Measurements from ENCODE around the gene TUBB3.
"Not testable (repeated sequence)": the region's sequence is repeated elsewhere in the genome, so short reads cannot be mapped to it uniquely, and the experiment has no call there.

TUBB3 gene

DNA sequence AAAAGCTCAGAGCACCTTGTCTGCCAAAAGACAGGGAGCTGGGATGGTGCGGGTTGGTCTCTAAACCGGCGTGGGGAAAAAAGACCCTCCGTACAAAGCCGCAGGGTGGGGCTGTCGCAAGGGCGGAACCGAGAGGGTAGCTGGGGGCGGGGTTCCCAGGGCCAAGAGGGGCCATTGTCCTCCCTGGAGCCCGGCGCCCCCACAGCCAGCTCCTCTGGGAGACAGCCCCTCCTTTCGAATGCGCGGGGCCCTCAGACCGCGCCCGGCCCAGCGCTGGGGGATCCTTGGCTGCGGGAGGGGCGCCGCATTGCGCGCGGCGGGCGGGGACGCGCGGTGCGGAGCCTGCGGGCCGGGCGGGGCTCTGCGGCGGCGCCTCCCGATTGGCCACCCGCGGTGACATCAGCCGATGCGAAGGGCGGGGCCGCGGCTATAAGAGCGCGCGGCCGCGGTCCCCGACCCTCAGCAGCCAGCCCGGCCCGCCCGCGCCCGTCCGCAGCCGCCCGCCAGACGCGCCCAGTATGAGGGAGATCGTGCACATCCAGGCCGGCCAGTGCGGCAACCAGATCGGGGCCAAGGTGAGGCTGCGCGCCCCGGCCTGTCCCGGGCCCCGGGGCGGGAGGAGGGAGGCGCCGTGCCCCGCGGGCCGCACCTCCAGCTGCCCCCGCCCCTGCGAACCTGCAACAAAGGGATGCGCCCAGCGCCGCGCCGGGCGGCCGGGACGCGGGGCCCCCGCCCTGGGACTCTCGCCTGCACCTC, at the start of gene TUBB3:
TUBB3 (plus strand) TSS at position 459 of the 756 bp plus-strand sequence; CDS start at position 519, 60 bp downstream.
- DNase-seq, result peak; percentile 76

DNA sequence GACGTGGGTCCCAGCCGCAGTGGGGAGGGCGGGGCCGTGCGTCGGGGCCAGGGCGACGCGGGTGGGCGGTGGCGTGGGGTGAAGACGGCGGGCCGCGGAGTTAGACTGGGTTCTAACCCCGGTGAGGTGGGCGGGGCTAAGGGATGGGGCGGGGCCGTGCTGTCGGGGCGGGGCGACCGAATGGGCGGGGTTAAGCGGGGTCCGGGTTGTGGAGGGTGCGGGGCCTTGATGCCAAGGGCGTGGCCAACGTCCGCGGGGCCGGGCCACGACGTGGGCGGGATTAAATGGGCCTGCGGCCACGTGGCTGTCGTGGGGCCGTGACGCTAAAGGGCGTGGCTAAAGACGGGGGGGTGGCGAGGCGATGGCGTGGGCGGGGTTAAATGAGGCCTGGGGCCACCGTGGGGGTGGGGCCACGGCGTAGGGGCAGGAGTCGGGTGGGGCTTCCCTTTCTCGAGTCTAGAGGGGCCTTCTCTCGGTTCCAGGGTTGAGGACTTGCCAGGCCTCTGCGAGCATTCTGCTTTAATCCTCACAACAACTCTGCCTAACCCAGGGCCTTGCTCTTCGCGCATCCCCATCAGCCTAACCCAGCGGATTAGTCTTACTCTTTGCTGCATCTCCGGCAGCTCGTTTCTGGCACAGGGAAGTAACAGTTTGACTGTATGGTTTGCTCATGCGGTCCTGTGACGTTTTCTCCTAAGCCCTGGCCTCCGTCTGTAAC, 49.0 kb upstream of the TUBB3 start:
- peak; percentile 98 for DNase-seq

DNA sequence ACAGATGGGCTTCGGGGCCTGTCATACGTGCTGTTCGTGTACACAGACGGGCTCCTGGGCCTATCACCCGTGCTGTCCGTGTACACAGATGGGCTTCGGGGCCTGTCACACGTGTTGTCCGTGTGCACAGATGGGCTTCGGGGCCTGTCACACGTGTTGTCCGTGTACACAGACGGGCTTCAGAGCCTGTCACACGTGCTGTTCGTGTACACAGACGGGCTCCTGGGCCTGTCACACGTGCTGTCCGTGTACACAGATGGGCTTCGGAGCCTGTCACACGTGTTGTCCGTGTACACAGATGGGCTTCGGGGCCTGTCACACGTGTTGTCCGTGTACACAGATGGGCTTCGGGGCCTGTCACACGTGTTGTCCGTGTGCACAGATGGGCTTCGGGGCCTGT, 44.0 kb upstream of the TUBB3 start:
- DNase-seq, result not testable (repeated sequence)

DNA sequence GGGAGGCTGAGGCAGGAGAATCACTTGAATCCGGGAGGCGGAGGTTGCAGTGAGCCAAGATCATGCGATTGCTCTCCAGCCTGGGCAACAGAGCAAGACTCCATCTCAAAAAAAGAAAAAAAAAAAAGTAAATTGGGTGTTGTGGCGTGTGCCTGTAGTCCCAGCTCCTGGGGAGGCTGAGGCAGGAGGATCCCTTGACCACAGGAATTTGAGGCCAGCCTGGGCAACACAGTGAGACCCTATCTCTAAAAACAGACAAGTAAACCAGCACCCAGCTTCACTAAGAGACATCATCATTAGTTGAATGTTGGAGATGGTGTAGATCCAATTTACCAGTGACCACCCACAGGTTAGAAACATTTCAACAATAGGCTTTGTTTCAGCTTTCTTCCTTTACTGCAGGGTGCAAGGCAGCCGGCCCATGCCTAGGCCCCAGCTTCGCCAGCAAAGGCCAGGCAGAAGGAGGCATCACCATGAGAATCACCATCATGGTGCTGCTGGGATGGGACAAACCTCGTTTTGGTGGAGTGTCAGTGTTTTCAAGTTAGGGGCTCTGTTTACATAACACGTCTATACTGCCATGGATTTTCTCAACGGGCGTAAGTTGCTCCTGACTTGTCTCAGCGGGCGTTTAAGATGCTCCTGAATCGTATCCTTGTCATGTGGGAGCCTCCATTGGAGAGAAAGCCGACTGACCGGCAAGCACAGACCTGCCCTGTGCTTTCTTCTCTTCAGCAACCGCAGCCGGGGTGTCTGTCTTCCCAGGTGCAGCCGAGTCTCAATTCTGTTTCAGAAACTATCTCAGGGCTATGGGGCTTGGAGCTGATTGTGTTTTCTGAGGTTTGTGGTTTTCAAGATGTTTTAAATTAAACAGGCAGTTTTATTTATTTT, 42.4 kb upstream of the TUBB3 start:
- DNase-seq, result no peak

DNA sequence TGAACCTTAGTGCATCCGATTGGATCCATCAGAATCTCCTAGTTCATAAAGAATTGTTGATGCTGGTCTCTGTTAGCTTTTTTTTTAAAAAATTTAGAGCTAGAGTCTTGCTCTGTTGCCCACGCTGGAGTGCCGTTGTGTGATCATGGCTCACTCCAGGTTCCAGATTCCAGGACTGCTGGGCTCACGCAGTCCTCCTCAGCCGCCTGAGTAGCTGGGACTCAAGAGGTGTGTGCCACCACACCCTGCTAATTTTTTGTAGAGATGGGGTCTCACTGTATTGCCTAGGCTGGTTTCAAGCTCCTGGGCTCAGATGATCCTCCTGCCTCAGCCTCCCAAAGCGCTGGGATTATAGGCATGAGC, 41.8 kb upstream of the TUBB3 start:
- DNase-seq, result no peak

DNA sequence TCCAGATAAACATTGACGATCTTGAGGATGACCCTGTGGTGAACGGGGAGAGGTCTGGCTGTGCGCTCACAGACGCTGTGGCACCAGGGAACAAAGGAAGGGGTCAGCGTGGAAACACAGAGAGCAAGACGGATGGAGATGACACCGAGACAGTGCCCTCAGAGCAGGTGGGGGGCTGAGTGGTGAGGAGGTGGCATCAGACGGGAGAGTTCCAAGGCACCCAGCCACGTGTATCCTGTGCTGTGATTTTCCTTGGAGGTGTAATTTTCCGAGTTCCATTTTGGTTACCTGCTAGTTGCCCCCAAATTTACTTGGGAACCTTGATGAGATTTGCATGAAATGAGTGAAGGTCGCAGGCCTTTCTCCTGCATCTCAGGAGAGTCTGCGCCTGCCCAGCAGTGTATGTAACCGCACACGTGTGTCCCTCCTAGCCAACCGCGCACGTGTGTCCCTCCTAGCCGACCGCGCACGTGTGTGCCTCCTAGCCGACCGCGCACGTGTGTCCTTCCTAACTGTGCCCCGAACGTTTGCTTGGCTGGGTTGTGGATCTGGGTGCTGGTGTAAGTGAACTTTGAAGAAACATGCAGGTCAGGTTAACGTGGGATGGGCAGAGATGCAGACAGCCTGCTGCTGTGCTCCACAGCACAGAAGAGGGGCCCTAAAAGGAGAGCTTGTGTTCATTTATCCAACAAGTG, 39.6 kb upstream of the TUBB3 start:
- DNase-seq, result no peak

DNA sequence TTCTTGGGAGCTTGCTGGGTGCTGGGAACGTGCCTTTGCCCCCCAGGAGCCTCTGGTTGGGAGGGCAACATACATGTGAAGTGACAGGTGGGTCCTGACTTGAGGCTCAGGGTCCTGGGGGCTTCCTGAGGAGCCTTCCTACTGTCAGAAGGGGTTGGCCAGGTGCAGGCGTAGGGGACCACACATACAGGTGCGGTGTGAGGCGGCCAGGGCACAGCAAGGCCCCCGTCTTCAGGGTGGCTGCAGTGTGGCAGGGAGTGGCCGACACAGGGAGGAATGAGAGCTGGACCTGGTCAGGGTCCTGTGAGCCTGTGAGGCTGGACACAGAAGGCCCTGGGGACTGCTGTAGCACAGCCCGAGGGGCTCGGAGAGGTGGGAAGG, 39.1 kb upstream of the TUBB3 start:
- DNase-seq, result no peak

DNA sequence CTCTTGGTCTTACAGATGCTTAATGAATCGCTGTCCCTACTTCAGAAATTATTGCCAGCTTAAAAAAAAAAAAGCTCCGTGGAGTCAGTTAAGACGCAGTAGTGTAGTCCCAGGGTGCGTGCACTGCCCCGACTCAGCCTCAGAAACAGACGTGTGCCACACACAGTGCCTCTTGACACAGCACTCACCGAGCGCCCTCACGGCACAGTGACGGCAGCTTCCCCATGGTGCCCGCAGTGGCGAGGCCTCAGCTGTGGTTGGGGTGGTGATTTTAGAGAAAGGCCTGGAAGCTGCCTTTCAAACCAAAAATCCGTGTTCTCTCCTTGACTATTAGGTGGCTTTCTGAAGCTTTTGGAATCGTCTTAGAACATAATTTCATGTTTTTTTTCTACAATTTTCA, 35.9 kb upstream of the TUBB3 start:
- DNase-seq, result no peak

DNA sequence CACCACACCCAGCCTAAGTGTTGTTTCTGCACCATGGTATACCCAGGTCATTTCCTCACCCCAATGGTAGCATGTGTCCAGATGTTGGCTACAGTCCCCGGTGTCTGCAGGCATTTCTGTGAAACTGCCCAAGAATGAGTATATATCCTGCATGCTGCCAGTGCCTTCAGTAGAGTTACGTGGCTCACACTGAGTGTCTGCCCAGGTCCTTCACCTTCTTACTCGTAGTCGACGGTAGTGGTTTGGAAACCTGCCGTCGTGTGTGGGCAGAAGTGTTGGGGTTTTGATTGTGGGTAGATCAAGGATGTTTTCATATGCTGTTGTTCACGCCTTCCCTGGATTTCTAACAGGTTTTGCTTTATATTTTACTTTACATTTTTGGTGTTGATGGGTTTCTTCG, 32.9 kb upstream of the TUBB3 start:
- DNase-seq, result no peak

DNA sequence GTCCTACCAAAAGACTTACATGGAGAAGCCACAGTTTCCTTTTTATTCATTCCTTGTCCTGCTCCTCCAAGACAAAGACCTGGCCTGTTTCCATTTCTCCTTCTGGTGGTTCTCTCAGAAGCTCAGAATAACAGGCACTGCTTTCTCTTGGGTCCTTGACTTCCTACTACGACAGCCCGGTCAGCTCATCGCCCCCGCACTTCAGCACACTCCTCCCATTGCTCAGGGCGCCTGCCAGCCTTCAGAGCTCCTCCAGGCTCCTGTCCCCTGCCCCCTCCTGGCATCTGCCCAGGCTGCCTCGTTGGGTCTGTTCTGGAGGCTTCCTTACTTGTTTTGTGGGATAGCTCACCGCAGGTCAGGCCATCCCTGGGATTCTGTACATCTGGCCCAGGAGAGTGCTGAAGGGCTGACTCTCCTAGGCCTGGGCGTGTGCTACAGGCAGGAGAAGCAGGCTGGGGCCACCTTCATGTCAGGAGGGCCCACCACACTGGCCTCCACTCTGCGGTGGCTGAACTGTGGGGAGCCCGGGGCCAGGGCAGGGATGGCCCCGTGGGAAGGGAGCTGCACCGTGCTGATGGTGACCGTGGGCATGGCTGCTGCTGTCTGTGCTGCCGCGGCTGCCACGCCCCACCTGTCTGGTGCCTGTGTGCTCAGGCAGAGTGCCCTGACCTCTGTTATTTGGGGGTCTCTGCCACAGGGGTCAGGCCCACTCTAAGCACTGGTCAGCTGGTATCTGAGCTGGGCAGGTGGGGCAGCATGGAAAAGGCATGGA, 32.1 kb upstream of the TUBB3 start:
- DNase-seq, result no peak

DNA sequence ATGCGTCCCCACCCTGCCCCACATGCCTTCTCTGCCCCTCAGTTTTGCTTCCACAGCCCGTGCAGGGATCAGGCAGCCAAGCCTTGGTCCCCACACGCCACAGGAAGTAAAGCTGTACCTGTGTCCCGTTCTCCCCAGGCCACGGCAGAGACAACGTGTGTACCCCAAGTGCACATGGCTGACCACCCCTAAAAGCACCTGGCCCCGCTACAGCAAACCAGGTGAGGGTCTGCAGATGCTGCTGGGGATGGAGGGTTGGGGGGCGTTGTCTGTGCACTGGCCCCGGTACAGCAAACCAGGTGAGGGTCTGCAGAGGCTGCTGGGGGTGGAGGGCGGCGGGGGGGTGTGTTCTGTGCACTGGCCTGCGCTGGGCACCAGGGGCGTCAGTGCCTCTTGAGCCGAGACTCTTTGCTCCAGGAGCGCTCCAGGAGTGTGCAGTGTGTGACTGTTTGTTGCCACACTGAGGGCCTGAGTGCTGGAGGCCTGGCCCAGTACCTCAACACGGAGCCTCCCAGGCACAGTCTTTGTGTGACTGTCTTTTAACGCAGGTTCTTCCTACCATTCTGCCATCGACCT, 31.0 kb upstream of the TUBB3 start:
- no peak for DNase-seq

DNA sequence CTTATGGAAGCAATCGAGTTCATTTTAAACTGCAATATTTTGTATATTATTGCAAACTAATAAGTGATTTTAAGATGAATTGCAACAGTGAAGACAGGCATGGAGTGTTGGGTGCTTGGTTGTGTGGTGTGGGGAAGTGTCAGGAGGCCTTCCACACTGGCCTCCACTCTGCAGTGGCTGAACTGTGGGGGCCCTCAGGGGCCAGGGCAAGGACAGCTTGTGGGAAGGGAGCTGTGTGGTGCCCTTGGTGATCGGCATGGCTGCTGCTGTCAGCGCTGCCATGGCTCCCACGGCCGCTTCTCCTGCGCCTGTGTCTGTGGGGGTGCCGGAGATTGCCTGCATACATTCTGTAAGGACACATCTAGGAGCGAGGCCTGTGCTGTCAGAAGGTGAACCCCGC, 30.5 kb upstream of the TUBB3 start:
- no peak for DNase-seq

DNA sequence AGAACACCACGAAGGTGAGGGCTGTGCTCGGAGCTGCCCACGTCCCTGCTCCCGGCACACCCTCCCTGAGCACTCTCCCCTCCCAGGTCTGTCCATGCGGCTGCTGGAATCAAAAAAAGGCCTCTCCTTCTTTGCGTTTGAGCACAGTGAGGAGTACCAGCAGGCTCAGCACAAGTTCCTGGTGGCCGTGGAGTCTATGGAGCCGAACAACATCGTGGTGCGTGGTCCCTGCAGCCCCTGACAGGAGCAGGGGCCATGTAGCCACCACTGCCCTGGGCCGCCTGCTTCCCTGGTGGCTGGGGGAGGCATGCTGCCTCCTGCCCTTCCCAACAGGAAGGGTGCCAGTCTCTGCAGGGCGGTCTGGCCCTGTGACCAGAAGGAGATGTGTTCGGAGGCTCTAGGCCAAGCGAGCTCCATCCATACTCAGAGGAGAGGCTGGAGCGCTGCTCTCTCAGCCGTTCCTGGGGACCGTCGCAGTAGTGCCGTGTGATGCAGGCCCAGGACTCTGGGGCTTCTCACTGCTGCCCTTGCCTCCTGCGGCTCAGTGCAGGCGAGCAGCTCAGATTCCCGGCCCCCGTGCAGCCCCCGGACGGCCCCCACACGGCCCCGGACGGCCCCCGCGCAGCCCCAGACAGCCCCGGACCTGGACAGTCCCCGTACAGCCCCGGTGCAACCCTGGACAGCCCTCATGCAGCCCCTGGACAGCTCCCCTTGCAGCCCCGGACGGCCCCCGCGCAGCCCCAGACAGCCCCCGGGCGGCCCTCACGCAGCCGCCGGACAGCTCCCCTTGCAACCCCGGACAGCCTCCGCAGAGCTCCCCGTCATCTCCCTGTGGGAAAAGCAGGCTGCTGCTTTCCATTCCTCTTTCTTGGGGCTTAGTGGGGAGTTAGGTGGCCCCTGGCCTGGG, 29.2 kb upstream of the TUBB3 start:
- no peak for DNase-seq

DNA sequence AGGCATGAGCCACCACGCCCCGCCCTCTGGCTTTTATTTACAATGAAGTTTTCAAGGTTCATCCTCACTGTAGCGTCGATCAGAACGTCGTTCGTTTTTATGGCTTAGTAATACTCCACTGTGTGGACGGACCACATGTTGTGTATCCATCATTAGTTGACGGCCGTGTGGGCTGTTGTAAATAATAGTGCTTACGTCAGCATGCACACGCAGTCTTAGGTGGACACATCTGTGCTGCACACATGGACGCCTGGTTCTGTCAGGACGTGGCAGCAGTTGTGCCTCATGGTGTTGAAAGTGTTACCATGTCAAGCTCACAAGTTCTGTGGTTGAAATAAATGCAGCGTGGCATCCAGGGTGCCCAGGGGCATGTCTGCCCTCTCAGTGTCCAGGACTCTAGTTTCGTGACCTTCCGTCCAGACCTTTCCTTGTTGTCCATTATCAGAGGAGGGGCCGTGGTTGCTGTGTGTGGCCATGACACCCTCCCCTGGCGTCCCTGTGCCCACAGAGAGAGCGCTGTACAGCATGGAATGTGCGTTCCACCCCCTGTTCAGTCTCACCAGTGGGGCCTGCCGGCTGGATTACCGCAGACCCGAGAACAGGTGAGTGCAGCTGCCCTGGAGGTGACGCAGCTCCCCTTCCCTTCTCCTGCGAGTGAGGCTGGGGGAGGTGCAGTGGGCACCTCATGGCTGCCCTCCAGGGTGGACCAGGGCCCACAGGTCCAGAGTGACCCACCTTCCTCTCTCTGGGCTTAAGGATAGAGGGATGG, 27.5 kb upstream of the TUBB3 start:
- no peak for DNase-seq

DNA sequence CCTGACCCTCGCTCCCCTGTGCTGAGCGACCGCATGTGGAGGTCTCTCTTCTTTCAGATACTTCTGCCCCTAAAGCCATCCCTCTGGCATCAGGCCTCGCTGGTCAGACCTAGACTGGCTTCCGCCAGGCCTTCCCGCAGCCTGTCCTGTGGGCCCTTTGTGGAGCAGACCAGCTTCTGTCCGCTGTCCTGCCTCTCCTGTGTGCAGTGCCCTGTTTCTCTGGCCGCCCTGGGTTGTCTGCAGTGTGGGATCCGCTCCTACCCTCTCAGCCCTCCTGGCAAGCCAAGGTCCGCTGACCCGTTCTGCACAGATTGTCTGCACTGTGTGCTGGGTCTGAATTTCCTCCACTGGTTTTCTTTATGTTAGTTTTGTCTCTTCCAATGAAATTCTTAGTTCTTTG, 25.9 kb upstream of the TUBB3 start:
- DNase-seq, result no peak

DNA sequence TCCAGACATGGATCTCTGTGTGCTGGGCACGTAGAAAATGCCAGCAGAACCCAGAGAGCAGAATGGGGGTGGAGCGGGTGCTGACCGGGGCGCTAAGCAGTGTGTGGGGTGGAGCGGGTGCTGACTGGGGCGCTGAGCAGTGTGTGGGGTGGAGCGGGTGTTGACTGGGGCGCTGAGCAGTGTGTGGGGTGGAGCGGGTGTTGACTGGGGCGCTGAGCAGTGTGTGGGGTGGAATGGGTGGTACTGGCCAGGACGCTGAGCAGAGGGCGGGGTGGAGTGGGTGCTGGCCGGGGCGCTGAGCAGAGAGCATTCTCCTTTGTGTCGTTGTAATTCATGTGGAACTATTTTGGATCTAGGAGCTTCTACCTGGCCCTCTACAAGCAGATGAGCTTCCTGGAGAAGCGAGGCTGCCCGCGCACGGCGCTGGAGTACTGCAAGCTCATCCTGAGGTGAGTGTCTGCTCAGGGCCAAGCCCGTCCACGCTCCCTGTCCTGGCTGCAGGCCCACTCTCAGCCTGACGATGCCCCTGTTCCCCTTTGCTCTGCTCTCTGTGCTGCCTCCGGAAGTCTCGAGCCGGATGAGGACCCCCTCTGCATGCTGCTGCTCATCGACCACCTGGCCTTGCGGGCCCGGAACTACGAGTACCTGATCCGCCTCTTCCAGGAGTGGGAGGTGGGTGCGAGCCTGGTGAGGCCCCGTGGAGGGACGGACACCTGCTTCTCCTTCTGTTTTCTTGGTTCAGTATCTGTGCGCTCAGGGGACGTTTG, 24.8 kb upstream of the TUBB3 start:
- DNase-seq, result no peak

DNA sequence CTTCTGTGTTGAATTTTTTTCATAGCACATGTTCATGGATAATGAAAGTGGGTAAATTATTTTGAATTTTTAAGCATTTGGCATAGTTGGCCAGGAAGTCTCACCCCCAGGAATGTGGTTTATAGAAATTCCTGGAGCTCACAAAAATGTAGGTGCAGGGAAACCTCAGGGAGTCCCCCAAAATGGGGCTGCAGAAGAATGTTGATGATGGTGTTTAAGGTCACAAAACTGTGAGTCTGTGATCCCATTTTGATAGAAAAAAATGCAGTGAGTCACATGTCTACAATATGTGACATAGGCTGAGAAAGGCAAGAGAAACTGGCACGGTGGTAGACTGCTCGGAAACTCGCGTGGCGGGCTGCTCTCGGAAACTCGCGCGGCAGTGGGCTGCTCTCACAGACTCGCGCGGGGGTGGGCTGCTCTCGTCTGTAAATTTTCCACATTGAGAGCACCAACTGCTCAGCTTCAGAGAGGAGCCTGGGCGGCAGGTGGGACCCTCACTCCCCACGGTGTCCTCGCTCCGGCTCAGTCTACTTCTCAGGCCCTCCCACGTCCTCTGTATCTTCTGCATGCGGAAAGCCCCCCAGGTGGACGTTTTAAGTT, 23.2 kb upstream of the TUBB3 start:
- no peak for DNase-seq

DNA sequence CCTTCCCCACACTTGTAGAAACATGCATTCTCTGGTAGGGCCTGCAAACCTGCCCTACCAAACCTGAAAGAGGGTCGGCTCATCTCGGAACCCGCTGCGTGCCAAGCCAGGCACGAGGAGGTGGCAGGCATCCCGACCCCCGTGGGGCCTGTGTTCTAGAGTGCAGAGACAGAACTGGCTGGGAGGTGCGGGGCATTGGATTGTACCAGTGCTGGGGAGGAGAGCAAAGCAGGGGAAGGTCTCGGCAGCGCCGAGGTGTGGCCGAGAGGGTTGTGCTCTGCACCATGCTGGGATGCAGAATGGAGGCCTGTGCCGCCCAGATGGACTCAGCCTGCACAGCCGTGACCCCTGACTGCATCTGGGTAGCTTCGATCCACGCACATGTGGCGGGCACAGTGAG, 22.3 kb upstream of the TUBB3 start:
- DNase-seq, result no peak

DNA sequence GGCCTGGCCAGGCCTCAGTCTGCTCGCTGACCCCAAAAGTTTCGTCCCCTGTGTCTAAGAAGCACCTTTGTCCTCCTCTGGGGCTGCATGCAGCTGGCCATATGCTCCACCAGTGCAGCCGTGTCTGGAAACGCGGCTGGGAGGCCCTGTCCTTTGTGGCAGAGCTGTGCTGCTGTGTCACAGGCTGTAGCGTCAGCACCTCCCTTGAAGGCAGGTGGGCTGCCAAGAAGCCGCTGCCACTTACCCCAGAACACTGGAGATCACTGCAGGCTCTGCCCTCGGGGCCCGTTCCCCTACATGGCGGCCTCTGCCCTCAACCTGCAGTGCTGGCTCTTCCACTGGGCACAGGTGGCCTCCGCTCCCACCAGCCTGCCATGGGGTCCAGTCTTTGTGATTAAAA, 20.2 kb upstream of the TUBB3 start:
- DNase-seq, result no peak
